Loucy (cell line): ENCODE data around the gene STAB2.

Experiments
- EZH2phosphoT487 ChIP-seq: fragments of 200-600 bp; IDR thresholded peaks from 2 replicates; pipeline ENCODE4 v1.6.1; 2018; ENCODE audit warnings: antibody characterized with exemption, mild to moderate bottlenecking, moderate library complexity, borderline replicate concordance
- TF ChIP-seq, protein P1 (sequence below): fragments of 200-600 bp; sonication (generic); conservative IDR thresholded peaks from 2 replicates; pipeline ENCODE4 v1.5.1; 2014; ENCODE audit warnings: mild to moderate bottlenecking, antibody characterized with exemption, low read length

- TF ChIP-seq, protein P1, sequence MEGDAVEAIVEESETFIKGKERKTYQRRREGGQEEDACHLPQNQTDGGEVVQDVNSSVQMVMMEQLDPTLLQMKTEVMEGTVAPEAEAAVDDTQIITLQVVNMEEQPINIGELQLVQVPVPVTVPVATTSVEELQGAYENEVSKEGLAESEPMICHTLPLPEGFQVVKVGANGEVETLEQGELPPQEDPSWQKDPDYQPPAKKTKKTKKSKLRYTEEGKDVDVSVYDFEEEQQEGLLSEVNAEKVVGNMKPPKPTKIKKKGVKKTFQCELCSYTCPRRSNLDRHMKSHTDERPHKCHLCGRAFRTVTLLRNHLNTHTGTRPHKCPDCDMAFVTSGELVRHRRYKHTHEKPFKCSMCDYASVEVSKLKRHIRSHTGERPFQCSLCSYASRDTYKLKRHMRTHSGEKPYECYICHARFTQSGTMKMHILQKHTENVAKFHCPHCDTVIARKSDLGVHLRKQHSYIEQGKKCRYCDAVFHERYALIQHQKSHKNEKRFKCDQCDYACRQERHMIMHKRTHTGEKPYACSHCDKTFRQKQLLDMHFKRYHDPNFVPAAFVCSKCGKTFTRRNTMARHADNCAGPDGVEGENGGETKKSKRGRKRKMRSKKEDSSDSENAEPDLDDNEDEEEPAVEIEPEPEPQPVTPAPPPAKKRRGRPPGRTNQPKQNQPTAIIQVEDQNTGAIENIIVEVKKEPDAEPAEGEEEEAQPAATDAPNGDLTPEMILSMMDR, result no peak
- no peak for TF ChIP-seq EZH2phosphoT487
These were observed 99.0 kb downstream of the STAB2 start for GRCh38 chr12:103686026-103686425.
